ENCODE results near the gene ACP6.

Gene ACP6

GRCh38 chr1:147628441-147628840 lies 41.9 kb downstream of the ACP6 start:
- no peaks in the 10 kb centered on the region for H4K20me1 ChIP-seq (ENCODE audit: insufficient read depth, low read length)
- no peak overlapping the region for H3K27ac ChIP-seq (ENCODE audit: low read depth, low read length, poor library complexity, severe bottlenecking)
- H3K9me2 ChIP-seq (ENCODE audit: low read depth, low read length), result no peaks in the 10 kb centered on the region
- no peak overlapping the region for H3K4me2 ChIP-seq (ENCODE audit: low read length)
- TF ChIP-seq CTCF (IDR thresholded peaks at IDR 0.05; ENCODE audit: low read length), result no peak
- TF ChIP-seq EZH2 (IDR thresholded peaks at IDR 0.05; ENCODE audit: borderline replicate concordance, low read length), result no peak
- no peaks in the 10 kb centered on the region for H3K79me2 ChIP-seq (ENCODE audit: insufficient read depth, low read length)
- H2AFZ ChIP-seq (ENCODE audit: low read length), result no peak overlapping the region
- H3F3A ChIP-seq (ENCODE audit: insufficient read depth, low read length), result no peaks in the 10 kb centered on the region
- H3K9me3 ChIP-seq (ENCODE audit: low read length), result no peaks in the 10 kb centered on the region
- H3K4me3 ChIP-seq (ENCODE audit: low read depth, low read length, poor library complexity, severe bottlenecking), result no peak overlapping the region
- H3K4me1 ChIP-seq (ENCODE audit: insufficient read depth, low read length, severe bottlenecking), result peaks cover 6% of the 10 kb centered on the region
- H3K9ac ChIP-seq (ENCODE audit: low read length), result no peak overlapping the region
- no peaks in the 10 kb centered on the region for H3K27me3 ChIP-seq (ENCODE audit: insufficient read depth, low read length)
- no peaks in the 10 kb centered on the region for H3K36me3 ChIP-seq (ENCODE audit: insufficient read depth, low read length)

- no peaks in the 10 kb centered on the region for H3K79me2 ChIP-seq (ENCODE audit: insufficient read depth, low read length)
- TF ChIP-seq CTCF (IDR thresholded peaks at IDR 0.05; ENCODE audit: low read length), result peak; percentile 92
- no peak for TF ChIP-seq EZH2 (IDR thresholded peaks at IDR 0.05; ENCODE audit: borderline replicate concordance, low read length)
- peaks cover 6% of the 10 kb centered on the region for H3K4me1 ChIP-seq (ENCODE audit: insufficient read depth, low read length, severe bottlenecking)
- no peak overlapping the region for H3K4me3 ChIP-seq (ENCODE audit: low read depth, low read length, poor library complexity, severe bottlenecking)
- H4K20me1 ChIP-seq (ENCODE audit: insufficient read depth, low read length), result no peaks in the 10 kb centered on the region
- no peaks in the 10 kb centered on the region for H3K9me3 ChIP-seq (ENCODE audit: low read length)
- no peaks in the 10 kb centered on the region for H3F3A ChIP-seq (ENCODE audit: insufficient read depth, low read length)
- H3K27me3 ChIP-seq (ENCODE audit: insufficient read depth, low read length), result no peaks in the 10 kb centered on the region
- H3K9ac ChIP-seq (ENCODE audit: low read length), result no peak overlapping the region
- no peaks in the 10 kb centered on the region for H3K36me3 ChIP-seq (ENCODE audit: insufficient read depth, low read length)
- H3K27ac ChIP-seq (ENCODE audit: low read depth, low read length, poor library complexity, severe bottlenecking), result no peak overlapping the region
- no peak overlapping the region for H3K4me2 ChIP-seq (ENCODE audit: low read length)
- no peak overlapping the region for H2AFZ ChIP-seq (ENCODE audit: low read length)
- H3K9me2 ChIP-seq (ENCODE audit: low read depth, low read length), result no peaks in the 10 kb centered on the region
Measured at GRCh38 chr1:147627435-147628110, 42.8 kb downstream of the ACP6 start.

- Histone ChIP-seq H3K4me3 (ENCODE audit: low read depth, low read length, poor library complexity, severe bottlenecking) (no peak overlapping the region), H3K4me2 (ENCODE audit: low read length) (no peak overlapping the region), H3K27ac (ENCODE audit: low read depth, low read length, poor library complexity, severe bottlenecking) (no peak overlapping the region), H3K27me3 (ENCODE audit: insufficient read depth, low read length) (no peaks in the 10 kb centered on the region), H3K9me3 (ENCODE audit: low read length) (no peaks in the 10 kb centered on the region), H3K79me2 (ENCODE audit: insufficient read depth, low read length) (no peaks in the 10 kb centered on the region), H3F3A (ENCODE audit: insufficient read depth, low read length) (no peaks in the 10 kb centered on the region), H4K20me1 (ENCODE audit: insufficient read depth, low read length) (no peaks in the 10 kb centered on the region), H3K9me2 (ENCODE audit: low read depth, low read length) (no peaks in the 10 kb centered on the region), H3K36me3 (ENCODE audit: insufficient read depth, low read length) (no peaks in the 10 kb centered on the region), H3K4me1 (ENCODE audit: insufficient read depth, low read length, severe bottlenecking) (peaks cover 6% of the 10 kb centered on the region), H2AFZ (ENCODE audit: low read length) (no peak overlapping the region), H3K9ac (ENCODE audit: low read length) (no peak overlapping the region)
- TF ChIP-seq EZH2 (IDR thresholded peaks at IDR 0.05; ENCODE audit: borderline replicate concordance, low read length), result no peak
- TF ChIP-seq CTCF (IDR thresholded peaks at IDR 0.05; ENCODE audit: low read length), result no peak
Measured at GRCh38 chr1:147626739-147627138, 43.6 kb downstream of the ACP6 start.

Measured in OCI-LY1 (cell line).